Articular chondrocyte of knee joint (primary cell): ENCODE results near the gene GPER1. TPM values are rescaled to one million over a fixed set of nuclear protein-coding genes. Genes with fewer than 3 reads are reported as not detected.

ENCODE experiments used
- total RNA-seq: library from RNA; depleted of rRNA; stranded (reverse); fragments of >200 nt; gene quantifications from 2 replicates; pipeline ENCODE4 v1.2.3, GENCODE V29; 2012

The GPER1 gene
- total RNA-seq: 18.0 and 19.6 TPM in 2 replicates

GRCh38 chr7:1087952-1088920 lies at the start of gene GPER1:
TSS of gene GPER1 (plus strand) at chr7:1088113. CDS start at chr7:1091729, 3,616 bp downstream.

GRCh38 chr7:1044189-1045068 lies 43.5 kb upstream of the GPER1 start, which contains the start of gene GPR146:
TSS of gene GPR146 (plus strand) at chr7:1044546. CDS start at chr7:1057516, 12,970 bp downstream.

Other genes with a start within 250 kb of the GPER1 start
- gene GET4, start 211.6 kb upstream of the GPER1 start, total RNA-seq: 13.8 and 15.7 TPM in 2 replicates
- gene ADAP1, start 133.4 kb upstream of the GPER1 start, total RNA-seq: 2.3 and 2.4 TPM in 2 replicates
- 11.1 and 12.5 TPM in 2 replicates for gene COX19, start 112.6 kb upstream of the GPER1 start, total RNA-seq
- gene CYP2W1, start 104.9 kb upstream of the GPER1 start, total RNA-seq: under 0.01 TPM in 1 of 2 replicates, not detected in the other
- gene GPR146, start 43.6 kb upstream of the GPER1 start, total RNA-seq: 2.5 and 3.8 TPM in 2 replicates
- 18.1 and 19.2 TPM in 2 replicates for gene ZFAND2A, start 72.1 kb downstream of the GPER1 start, total RNA-seq
- not detected in 2 replicates for gene UNCX, start 144.8 kb downstream of the GPER1 start, total RNA-seq